ENCODE results near the gene ESRRA. TPM values are rescaled to one million over a fixed set of nuclear protein-coding genes. Genes with fewer than 3 reads are reported as not detected.
"Not testable (repeated sequence)": the region's sequence is repeated elsewhere in the genome, so short reads cannot be mapped to it uniquely, and the experiment has no call there.

The ESRRA gene
- total RNA-seq, 1 donor = 28.6 TPM

DNA sequence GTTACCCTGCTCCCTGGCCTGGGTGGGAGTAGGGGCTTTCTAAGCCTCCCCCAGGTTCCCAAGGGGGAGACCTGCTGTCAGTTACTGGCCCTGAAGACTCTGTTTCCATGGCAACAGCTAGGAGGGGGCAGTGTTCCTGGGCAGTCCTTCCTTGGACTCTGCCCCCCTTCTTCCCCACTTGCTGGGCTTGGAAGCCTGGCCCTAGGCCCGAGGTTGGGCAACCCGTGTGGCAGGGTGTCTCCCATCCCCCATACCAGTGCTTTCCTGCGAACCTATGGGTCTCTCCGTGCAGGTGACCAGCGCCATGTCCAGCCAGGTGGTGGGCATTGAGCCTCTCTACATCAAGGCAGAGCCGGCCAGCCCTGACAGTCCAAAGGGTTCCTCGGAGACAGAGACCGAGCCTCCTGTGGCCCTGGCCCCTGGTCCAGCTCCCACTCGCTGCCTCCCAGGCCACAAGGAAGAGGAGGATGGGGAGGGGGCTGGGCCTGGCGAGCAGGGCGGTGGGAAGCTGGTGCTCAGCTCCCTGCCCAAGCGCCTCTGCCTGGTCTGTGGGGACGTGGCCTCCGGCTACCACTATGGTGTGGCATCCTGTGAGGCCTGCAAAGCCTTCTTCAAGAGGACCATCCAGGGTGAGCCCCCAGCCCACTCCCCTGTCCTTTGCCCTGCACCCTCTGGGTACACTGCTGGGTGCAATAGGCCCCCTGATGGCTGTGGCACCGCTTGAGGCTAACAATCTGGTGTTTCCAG, 1.7 kb downstream of the ESRRA start:
- TF ChIP-seq, protein P1, sequence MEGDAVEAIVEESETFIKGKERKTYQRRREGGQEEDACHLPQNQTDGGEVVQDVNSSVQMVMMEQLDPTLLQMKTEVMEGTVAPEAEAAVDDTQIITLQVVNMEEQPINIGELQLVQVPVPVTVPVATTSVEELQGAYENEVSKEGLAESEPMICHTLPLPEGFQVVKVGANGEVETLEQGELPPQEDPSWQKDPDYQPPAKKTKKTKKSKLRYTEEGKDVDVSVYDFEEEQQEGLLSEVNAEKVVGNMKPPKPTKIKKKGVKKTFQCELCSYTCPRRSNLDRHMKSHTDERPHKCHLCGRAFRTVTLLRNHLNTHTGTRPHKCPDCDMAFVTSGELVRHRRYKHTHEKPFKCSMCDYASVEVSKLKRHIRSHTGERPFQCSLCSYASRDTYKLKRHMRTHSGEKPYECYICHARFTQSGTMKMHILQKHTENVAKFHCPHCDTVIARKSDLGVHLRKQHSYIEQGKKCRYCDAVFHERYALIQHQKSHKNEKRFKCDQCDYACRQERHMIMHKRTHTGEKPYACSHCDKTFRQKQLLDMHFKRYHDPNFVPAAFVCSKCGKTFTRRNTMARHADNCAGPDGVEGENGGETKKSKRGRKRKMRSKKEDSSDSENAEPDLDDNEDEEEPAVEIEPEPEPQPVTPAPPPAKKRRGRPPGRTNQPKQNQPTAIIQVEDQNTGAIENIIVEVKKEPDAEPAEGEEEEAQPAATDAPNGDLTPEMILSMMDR (IDR thresholded peaks at IDR 0.05; ENCODE audit: extremely low read depth, low read depth, low read length) = no peak
- DNase-seq (ENCODE audit: insufficient read length, low spot score, missing footprints) = peak; percentile 78

DNA sequence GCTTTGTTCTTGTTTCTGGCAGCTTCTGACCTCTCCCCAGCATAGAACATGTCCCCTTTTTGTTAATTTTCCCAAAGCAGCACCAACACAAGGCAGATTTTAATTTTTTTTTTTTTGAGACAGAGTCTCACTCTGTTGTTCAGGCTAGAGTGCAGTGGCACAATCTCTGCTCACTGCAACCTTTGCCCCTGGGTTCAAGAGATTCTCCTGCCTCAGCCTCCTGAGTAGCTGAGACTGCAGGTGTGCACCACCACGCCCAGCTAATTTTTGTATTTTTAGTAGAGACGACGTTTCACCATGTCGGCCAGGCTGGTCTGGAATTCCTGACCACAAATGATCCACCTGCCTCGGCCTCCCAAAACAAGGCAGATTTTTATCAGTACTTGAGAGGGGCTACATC, 2.5 kb downstream of the ESRRA start:
- not testable (repeated sequence) for H3K9me3 ChIP-seq (ENCODE audit: low read depth, low read length); H3K36me3 ChIP-seq (ENCODE audit: insufficient read depth, low read length); H3K27me3 ChIP-seq (ENCODE audit: insufficient read depth, low read length); DNase-seq (ENCODE audit: insufficient read length, low spot score, missing footprints); H3K27ac ChIP-seq (ENCODE audit: low read depth, low read length); H4K20me1 ChIP-seq (ENCODE audit: insufficient read depth, low read length); H3K4me2 ChIP-seq (ENCODE audit: insufficient read depth, low read length); H2AFZ ChIP-seq (ENCODE audit: low read length); H3K4me3 ChIP-seq (ENCODE audit: insufficient read depth, low read length)
- Histone ChIP-seq H3K79me2 (ENCODE audit: insufficient read depth, low read length) (peaks cover 21% of the 10 kb centered on the region), H3K4me1 (ENCODE audit: insufficient read depth, low read length) (peaks cover 15% of the 10 kb centered on the region)

More for the DNA sequence above, 1.7 kb downstream of the ESRRA start:
- peaks cover 15% of the 10 kb centered on the region for H3K4me1 ChIP-seq (ENCODE audit: insufficient read depth, low read length)
- H3K4me2 ChIP-seq (ENCODE audit: insufficient read depth, low read length) = peak overlapping the region; percentile 91
- H2AFZ ChIP-seq (ENCODE audit: low read length) = no peak overlapping the region
- H3K4me3 ChIP-seq (ENCODE audit: insufficient read depth, low read length) = peak overlapping the region; percentile 82
- H3K9me3 ChIP-seq (ENCODE audit: low read depth, low read length) = no peaks in the 10 kb centered on the region
- no peaks in the 10 kb centered on the region for H3K36me3 ChIP-seq (ENCODE audit: insufficient read depth, low read length)
- H3K79me2 ChIP-seq (ENCODE audit: insufficient read depth, low read length) = peaks cover 16% of the 10 kb centered on the region
- H4K20me1 ChIP-seq (ENCODE audit: insufficient read depth, low read length) = peaks cover 4% of the 10 kb centered on the region
- no peaks in the 10 kb centered on the region for H3K27me3 ChIP-seq (ENCODE audit: insufficient read depth, low read length)
- H3K27ac ChIP-seq (ENCODE audit: low read depth, low read length) = peak overlapping the region; percentile 51

DNA sequence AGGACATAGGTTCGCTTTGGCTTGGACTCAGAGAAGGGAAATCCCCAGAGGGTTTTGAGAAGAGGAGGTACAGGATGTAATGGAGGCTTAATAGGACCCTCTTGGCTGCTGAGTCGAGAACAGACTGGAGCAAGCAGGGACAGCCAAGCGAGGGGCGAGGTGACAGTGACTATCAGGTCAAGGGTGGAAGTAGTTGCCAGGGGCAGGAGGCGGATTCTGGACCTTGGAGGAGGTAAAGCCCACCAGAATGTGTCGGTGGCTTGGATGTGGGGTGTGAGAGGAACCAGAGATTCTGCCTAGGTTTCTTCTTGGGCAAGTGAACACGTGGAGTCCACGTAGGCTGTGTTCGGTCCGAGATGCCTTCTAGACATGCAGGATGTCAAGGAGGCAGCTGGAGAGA, 7.6 kb downstream of the ESRRA start:
- Histone ChIP-seq H3K79me2 (ENCODE audit: insufficient read depth, low read length) (peaks cover 22% of the 10 kb centered on the region), H4K20me1 (ENCODE audit: insufficient read depth, low read length) (no peaks in the 10 kb centered on the region), H3K9me3 (ENCODE audit: low read depth, low read length) (no peaks in the 10 kb centered on the region), H3K4me3 (ENCODE audit: insufficient read depth, low read length) (no peak overlapping the region), H3K27me3 (ENCODE audit: insufficient read depth, low read length) (no peaks in the 10 kb centered on the region), H3K36me3 (ENCODE audit: insufficient read depth, low read length) (peaks cover 13% of the 10 kb centered on the region), H3K27ac (ENCODE audit: low read depth, low read length) (no peak overlapping the region), H3K4me1 (ENCODE audit: insufficient read depth, low read length) (peaks cover 5% of the 10 kb centered on the region), H2AFZ (ENCODE audit: low read length) (no peak overlapping the region), H3K4me2 (ENCODE audit: insufficient read depth, low read length) (no peak overlapping the region)
- TF ChIP-seq, protein P1 (IDR thresholded peaks at IDR 0.05; ENCODE audit: extremely low read depth, low read depth, low read length) = no peak
- no peak for DNase-seq (ENCODE audit: insufficient read length, low spot score, missing footprints)

DNA sequence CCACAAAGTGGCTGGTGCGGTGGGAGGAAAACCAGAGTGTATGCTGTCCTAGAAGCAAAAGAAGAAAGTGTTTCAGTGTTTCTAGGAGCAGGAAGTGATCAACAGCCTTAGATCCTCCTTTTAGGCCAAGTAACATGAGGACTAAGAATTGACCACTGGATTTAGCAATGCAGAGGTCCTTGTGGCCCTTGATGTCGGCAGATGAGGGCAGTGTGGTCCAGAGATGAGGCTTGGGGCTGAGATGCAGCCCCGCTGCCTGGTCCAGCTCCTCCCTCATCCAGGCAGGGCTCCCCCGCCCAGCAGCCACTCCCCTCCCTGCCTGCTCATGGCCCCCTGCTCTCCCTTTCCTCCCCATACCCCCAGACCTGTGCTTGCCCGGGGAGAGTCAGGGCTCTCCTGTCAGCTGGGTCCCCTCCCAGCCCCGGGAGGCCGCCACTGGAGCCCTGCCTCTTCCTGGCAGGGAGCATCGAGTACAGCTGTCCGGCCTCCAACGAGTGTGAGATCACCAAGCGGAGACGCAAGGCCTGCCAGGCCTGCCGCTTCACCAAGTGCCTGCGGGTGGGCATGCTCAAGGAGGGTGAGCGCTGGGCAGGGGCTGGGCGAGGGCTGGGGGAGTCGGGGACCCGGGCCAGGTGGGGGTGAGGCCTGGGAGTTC, 8.3 kb downstream of the ESRRA start:
- no peaks in the 10 kb centered on the region for H3K27me3 ChIP-seq (ENCODE audit: insufficient read depth, low read length)
- peaks cover 13% of the 10 kb centered on the region for H3K36me3 ChIP-seq (ENCODE audit: insufficient read depth, low read length)
- H3K27ac ChIP-seq (ENCODE audit: low read depth, low read length) = no peak overlapping the region
- TF ChIP-seq, protein P1 (IDR thresholded peaks at IDR 0.05; ENCODE audit: extremely low read depth, low read depth, low read length) = no peak
- H3K79me2 ChIP-seq (ENCODE audit: insufficient read depth, low read length) = peaks cover 27% of the 10 kb centered on the region
- DNase-seq (ENCODE audit: insufficient read length, low spot score, missing footprints) = peak; percentile 22
- peaks cover 5% of the 10 kb centered on the region for H3K4me1 ChIP-seq (ENCODE audit: insufficient read depth, low read length)
- no peak overlapping the region for H3K4me2 ChIP-seq (ENCODE audit: insufficient read depth, low read length)
- H3K9me3 ChIP-seq (ENCODE audit: low read depth, low read length) = no peaks in the 10 kb centered on the region
- H3K4me3 ChIP-seq (ENCODE audit: insufficient read depth, low read length) = no peak overlapping the region
- no peaks in the 10 kb centered on the region for H4K20me1 ChIP-seq (ENCODE audit: insufficient read depth, low read length)
- no peak overlapping the region for H2AFZ ChIP-seq (ENCODE audit: low read length)

Data from osteoblast (primary cell).